Activated CD8-positive, alpha-beta memory T cell treated with anti-CD3 and anti-CD28 coated beads, Interleukin-2, amount 50 U/mL, for 1 hour (primary cell): ENCODE results near the gene ABCC9.

Experiments used
- DNase-seq: peaks from one replicate; pipeline ENCODE4 v3.0.0-alpha.2; 2020; ENCODE audit errors: extremely low read depth

ABCC9 gene

DNA sequence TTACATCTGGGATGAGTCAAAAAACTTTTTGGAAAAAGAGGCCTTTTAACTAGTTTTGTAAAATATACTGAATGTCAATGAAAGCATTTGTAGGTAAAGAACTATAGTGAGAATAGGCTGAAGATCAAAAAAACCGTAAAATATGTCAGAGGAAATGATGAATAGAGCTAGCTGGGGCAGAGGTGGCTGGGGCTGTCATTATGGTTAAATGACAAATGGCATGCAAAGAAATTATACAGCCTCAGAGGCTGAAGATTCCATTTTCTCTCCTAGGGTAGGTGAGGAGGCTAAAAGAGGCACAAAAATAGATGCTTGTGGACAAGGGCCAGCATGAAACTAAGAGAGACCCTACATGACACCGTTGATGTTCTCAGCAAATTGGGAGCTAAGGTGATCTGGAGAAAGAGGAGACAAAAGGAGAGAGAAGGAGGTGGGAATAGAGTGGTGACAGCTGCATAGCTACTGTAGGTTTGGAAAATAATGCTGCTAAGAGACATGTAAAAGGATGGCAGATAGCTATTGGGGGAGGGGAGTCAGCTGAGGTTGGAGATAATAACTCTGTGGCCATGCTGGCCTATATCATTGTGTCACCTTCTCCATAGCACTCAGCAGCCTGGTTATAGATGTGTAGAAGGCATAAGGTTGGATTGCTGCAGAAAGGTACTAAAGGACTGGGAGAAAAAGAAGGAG is 63.8 kb downstream of the ABCC9 start:
- DNase-seq: no peak

DNA sequence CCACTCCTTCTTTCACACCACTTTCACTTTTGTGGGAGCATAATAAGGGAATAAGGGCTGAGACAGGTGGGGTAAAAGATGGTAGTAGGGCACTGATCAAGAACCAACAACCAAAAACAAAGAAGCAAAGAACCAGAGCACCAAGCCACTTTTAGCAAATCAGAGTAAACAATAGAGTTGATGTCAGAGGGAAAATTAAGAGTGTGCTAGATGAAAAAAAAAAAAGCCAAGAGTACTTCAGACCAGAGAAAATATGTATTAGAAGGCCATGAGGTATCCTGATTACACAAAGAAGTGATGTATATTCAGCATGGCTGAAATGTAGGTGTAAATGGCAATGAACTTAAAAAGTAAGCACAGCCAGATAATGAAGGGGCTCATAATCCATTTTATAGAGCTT is 75.4 kb downstream of the ABCC9 start:
- no peak for DNase-seq

DNA sequence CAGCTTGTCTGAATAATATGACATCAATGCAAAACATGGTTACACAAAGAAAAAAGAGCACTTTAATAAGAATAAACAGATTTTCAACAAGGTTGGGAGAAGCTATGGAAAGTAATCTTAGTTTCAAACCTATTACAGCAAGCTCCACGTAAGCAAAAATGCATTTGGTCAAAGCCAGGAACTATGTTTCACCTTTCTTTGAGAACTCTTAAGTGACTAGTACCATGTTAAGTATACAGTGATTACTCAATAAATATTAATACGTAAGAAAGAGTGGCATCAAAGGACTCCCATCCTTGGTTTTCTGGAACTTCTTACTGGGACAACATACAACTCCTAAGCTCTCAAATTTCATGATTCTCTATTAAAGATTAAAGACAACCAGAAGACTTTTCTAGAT is 80.7 kb downstream of the ABCC9 start:
- DNase-seq: no peak

GRCh38 chr12:21860128-21860527 is 81.1 kb downstream of the ABCC9 start:
- no peak for DNase-seq

DNA sequence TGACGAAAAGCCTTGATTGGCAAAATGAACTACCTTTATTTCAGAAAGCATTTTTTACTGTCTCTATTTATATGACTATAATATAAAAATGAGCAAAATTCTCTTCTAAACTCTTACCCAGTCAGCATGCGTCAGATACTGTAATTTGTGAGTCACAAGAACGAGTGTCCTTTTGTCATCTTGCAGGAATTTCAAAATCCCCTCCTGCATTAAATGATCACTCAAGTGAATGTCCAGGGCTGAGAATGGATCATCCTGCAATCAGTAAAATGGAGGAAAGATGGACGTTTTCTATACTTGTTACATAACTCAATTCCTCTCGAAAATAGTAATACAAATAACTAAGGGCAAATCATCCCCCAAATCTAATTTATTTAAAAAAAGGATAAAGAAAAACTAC is 89.0 kb downstream of the ABCC9 start:
- no peak for DNase-seq

DNA sequence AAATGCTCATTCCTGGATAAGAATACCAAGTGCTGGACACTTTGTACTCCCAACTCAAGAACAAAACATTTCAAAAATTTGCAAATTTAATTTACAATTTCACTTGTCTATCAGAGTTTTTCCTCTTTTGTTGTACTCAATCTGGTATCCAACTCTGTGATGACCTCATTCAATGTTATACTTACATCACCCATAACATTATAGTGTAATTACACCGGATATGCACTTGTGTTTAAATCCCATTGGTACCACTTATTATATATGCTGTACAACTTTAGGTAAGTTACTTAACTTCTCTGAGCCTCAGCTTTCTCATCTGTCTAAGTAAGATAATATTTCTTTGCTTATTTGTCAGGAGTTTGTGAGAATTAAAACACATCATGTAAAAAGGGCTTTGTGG is 90.1 kb downstream of the ABCC9 start:
- no peak for DNase-seq

GRCh38 chr12:21850419-21850818 is 90.8 kb downstream of the ABCC9 start:
- no peak for DNase-seq

- DNase-seq: no peak
Measured at GRCh38 chr12:21849878-21850277, 91.3 kb downstream of the ABCC9 start.

DNA sequence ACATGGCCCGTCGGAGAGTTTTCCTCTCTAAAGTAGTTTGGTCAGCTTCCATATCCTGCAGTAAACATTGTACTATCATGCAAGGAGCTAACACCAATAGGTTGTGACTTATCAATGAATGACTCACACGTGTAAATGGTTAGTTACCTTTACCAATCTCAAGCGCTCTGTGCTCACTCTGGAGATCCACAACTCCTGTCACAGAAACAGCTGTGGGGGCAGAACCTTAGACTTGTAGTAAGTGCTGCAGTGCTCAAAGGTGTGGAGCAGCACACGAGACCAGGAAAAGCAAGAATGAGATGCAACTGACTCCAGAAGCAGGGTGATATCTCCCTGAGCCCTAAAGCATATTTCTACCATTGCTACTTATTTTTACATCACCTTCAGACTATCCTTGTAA is 93.0 kb downstream of the ABCC9 start:
- no peak for DNase-seq

DNA sequence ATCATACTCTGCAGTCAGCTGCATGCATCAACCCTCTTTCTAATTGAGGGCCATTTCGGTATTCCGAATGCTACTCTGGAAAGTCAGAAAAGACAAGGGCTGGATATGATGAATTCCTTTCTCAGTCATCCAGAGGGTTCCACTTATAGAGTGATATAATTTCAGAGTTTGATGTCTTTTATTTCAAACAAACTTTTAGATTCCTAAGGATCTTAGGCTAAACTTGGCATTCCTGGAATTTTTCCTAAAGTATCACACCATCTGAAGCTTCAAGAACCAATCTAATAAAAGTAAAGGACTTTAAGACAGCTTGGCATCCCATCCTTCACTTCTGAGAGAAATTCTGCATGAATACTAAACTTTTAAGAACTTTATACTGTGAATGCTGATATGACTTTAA is 97.4 kb downstream of the ABCC9 start:
- DNase-seq: no peak

DNA sequence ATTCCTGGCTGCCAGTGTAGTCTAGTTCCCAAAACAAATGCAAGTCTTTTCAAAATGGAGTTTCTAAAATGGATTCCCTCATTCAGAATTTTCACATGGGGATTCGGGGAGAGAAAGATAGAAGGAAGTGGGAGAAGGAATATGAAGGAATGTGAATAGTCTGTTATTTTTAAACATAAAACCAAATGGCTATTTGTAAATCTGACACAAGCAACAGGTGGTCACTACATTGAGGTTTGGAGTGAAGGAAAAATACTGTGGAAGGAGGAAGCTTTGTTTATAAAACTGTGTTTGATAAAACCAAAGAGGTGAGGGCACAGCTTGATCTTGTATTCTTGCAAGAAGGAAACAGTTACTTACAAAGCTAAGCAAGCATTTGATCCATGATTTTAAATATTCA is 101.5 kb downstream of the ABCC9 start:
- no peak for DNase-seq

DNA sequence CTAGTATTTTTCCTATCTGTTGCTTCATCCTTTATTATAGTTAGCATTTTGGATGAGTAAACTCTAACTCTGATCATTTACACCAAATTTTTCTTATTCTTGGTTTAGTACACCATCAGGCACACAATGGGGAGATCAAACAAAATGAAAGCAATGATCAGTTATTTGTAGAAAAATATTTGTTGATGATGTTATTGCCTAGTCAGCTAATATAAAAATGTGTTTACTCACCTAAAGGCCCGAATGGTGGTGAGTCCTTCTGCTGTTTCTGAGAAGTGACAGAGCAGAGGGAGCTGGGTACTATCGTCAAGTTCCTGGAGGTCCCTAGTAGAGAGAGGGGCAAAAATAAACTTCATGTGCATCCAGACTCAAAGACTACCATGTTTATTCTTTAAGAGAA is 103.4 kb downstream of the ABCC9 start:
- DNase-seq: no peak

DNA sequence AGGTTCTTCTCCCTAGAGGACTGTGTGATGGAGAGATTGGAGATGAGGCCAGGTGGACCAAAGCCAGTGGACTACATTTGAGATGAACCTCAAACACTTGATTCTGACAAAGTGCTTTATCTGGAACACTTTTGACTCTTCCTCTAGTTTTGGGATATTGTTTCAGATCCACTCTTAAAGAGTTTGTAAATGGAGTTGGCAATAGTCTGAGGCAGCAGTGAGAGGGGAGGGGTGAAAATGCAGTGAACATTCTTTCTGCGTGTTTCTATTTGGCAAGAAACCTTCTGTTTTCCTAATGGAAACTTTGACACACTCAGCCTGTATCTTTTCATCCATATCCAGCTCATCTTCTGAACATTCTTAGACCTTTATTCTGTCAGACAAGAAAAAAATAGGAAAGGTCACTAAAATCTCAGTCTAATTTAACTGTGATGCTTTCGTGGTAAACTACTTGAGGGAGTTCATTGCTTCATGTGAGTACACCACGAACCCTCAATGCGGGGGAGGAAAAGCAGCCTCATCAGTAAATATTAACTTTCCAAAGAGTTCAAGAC is 109.4 kb downstream of the ABCC9 start:
- no peak for DNase-seq

GRCh38 chr12:21828779-21829178 is 112.4 kb downstream of the ABCC9 start:
- DNase-seq: no peak

- DNase-seq: no peak
Measured at GRCh38 chr12:21828136-21828775, 113.0 kb downstream of the ABCC9 start.

GRCh38 chr12:21827083-21827482 is 114.1 kb downstream of the ABCC9 start:
- DNase-seq: no peak

DNA sequence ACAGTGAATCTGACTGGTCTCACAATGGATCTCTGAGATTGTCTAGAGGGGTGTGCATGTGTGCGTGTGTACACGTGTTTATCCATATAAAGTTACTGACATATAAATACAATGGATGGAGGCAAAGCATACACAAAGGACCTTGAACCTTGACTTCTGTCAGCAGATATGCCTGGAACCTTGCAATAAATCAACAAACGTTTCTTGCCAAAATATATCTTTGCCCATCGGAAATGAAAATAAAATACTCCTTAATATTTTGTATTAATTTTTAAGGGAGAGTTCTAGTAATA is 114.7 kb downstream of the ABCC9 start:
- DNase-seq: no peak

DNA sequence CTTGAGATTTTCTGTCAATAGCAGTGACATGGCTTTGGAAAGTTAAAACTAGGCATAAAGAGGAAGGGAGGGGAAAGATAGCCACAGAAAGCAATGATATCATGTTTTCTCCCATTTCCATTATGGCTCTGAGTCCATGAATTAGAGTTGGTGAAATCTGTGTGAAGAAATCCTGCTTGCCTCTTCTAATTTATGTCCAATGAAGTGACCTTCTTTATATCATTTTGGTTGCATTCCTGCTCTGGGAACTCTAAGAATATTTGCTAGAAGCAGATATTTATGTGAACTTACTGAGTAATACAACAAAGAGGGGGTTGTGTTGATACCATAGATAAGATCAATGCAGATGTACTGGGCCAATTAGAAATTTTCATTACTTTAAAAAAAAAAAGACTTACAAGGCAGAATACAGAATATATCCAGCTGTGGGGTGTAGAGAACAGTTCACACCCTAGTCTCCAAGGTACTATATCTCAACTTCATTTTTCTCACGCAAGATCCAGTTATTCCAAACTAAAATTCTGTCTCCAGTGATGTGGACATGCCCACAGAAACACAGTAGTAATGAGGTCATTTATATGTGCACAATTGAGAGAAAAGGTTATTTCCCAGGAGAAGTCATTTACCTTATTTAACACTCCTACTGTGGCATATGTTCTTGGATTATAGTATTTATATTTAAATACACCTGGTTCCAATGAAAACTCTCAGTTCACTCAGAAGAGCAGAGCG is 115.2 kb downstream of the ABCC9 start:
- no peak for DNase-seq

- DNase-seq: no peak
Measured at GRCh38 chr12:21823581-21823980, 117.6 kb downstream of the ABCC9 start.

DNA sequence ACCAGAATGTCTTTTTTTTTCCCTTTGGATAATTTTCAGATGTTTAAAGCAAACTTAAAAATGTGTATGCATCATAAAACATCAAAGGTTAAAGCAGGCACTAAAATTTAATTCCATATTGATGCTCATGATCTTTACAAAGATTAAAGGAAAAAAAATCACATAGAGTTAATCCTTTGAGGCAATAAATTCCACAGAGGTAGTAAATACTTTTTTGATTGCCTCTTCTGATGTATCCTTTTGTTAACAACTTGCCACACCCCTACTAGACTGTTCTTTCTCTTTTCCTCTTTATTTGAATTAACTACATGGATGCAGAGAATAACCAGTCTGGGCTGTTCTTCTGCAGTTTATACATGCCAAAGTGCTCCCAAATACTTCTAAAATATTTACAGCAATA is 121.5 kb downstream of the ABCC9 start:
- no peak for DNase-seq

DNA sequence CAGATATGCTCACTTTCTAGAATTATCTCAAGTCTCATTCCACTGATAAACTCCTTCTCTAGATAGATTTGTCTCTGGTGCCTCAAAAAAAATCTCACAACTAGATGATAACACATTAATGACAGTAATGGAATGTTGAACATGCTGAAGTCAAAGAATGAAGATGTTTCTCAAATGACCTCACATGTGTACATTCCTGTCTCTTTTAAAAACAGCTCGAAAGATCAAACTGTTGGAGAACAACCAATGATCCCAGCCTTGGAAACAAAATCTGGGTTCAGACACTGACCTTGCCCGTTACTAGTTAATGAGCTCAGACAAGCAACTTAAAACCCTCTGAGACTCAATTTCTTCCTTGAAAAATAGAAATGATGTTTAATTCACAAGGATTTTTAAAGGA is 122.0 kb downstream of the ABCC9 start:
- DNase-seq: no peak

- no peak for DNase-seq
Measured at GRCh38 chr12:21818627-21819026, 122.6 kb downstream of the ABCC9 start.
